GM03348 (cell line): ENCODE measurements around the gene ZDHHC4.

ENCODE experiments used
- DNase-seq: peaks from one replicate; pipeline ENCODE4 v3.0.0; 2012; ENCODE audit warnings: low spot score

Gene ZDHHC4

DNA sequence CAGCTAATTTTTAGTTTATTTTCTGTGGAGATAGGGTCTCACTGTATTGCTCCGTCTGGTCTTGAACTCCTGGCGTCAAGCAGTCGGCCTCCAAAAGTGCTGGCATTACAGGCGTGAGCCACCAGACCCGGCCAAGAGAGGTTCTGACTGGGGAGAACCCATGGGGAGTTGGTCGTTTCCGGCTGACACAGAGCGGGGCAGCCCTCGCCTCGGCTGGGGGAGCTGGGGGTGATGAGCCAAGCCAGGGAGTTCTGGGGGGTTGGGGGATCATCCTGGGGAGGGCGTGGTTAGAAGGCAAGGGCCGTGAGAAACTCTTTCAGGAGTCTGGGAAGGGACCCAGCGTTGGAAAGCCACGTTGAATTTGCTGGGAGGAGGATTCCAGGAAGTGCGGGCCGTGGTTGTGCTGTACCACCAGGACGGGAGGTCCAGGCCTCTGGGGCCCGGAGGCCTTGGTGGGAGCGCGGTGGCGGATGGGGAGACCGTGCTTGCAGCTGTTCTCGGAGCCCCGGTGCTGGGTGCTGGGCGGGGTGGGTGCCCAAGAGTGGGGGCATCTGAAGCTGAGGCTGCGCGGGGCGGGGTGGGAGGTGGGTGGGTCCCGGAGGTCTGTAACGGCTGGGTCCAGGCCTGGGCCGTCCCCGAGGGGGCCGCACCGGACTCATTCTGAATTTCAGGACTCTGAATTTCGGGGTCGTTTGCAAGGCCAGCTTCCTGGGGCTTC lies 29.8 kb downstream of the ZDHHC4 start:
- no peak for DNase-seq

DNA sequence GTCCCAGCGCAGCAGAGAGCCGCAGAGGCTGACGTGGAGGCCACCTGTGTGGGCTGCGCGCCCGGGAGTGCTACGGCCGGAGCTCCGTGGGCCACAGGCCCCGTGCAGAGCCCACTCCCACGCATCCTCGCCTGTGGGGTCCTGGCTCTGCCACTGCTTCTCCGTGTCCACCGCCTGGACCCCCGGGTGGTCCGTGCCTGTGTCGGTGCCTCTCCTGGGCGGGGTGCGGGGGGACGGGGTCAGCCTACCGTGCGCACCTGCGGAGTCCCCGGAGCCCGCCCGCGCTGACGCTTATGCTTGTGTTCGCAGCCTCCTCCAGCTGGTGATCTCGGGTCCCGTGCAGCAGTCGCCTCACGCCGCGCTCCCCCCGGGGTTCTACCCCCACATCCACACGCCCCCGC lies 30.4 kb downstream of the ZDHHC4 start:
- no peak for DNase-seq

DNA sequence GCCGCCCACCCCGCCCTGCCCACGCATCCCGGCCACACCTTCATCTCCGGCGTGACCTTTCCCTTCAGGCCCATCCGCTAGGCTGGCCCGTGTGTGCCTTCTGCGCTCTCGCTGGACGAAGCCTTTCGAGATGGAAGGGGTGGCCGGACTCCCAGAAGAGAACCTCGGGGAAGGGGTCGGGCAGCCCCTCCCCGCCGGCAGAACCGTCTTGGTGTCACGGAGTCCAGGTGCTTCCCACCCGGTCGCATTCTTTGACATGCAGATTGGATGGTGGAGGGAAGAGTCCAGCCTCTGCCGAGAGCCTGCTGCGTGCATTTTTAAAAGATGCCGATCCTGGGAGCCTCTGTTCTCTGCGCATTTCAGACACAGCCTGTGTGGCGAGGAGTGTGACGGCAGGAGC lies 30.8 kb downstream of the ZDHHC4 start:
- no peak for DNase-seq

DNA sequence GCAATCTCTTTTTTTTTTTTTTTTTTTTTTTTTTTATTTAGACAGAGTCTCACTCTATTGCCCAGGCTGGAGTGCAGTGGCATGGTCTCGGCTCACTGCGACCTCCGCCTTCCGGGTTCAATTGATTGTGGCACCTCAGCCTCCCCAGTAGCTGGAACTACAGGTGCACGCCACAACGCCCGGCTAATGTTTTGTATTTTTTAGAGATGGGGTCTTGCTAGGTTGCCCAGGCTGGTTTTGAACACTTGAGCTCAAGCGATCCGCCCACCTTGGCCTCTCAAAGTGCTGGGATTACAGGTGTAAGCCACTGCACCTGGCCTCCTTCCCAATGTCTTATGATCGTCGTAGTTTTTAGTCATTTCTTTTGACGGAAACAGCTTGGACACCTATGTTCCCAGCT lies 31.5 kb downstream of the ZDHHC4 start:
- no peak for DNase-seq

DNA sequence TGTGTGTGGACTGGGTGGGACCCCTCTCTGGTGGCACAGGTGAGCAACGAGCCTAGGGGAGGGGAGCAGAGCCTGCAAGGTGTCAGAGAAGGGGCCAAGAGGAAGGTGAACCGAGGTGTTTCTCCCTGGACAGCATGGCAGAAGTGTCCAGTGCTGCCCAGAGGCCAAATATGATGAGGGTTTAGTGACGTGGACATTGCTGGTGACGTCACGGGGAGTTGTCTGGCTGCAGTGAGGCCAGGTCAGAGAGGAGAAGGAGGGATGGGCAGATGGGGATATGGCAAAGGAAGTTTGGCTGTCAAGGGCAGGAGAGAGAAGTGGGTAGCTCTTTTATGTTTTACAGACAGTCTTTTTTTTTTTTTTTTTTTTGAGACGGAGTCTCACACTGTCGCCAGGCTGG lies 35.6 kb downstream of the ZDHHC4 start:
- DNase-seq = no peak

DNA sequence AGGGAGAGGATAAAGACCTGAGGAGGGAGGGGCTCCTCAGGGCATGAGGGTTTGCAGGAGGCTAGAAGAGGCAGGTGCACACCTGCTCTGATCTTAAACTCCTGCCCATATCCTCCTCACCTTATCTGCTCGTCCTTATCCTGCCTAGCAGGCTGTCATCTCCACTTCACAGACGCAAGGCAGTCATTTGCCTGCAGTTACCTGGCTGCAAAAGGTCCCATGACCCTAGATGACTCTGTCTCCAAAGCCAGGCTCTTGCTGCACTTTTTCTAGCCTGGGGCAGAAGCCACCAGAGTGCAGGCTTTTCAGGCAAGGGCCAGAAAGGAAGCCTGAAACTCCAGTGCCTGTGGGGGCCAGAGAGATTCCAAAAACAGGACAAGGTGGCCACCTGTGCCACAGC lies 36.5 kb downstream of the ZDHHC4 start:
- no peak for DNase-seq

DNA sequence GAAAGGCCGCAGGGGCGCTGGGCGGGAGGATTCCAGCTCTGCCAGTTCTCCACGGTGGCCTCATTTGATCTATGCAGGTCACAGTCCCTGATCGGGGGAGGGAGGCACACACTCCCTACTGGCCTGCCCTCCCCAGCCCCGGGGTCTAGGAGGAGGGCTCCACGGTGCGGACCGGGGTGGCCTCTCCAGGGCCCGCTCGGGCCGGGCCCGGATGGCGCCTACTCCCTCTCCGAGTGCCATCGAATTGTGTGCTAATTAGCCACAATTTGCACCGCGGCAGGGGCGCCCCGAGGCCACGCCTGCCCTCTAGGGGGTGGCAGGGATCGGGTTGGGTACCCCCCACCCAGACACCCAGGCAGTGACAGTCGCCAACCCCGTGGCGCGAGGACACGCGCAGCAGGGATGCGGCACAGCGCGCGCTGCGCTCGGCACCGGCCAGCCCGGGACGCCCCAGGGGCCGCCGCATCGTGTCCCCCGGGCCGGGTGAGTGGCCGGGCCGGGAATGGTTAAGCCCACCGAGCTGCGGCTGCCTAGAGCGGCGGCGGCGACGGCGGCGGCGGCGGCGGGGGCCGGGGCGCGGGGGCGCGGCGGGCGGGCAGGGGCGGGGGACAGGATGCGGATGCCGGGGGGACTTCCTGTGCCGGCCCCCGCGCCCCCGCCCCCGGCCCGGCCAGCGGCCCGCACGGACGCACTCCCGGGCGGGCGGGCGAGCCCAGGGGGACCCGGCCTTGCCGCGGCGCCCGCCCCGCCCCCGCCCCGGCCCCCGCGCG lies 37.9 kb downstream of the ZDHHC4 start, which contains the start of gene ZNF853:
Gene ZNF853 (plus strand): TSS at position 658 of the 770 bp plus-strand sequence. CDS start 565 bp downstream, outside the sequence.
- no peak for DNase-seq

DNA sequence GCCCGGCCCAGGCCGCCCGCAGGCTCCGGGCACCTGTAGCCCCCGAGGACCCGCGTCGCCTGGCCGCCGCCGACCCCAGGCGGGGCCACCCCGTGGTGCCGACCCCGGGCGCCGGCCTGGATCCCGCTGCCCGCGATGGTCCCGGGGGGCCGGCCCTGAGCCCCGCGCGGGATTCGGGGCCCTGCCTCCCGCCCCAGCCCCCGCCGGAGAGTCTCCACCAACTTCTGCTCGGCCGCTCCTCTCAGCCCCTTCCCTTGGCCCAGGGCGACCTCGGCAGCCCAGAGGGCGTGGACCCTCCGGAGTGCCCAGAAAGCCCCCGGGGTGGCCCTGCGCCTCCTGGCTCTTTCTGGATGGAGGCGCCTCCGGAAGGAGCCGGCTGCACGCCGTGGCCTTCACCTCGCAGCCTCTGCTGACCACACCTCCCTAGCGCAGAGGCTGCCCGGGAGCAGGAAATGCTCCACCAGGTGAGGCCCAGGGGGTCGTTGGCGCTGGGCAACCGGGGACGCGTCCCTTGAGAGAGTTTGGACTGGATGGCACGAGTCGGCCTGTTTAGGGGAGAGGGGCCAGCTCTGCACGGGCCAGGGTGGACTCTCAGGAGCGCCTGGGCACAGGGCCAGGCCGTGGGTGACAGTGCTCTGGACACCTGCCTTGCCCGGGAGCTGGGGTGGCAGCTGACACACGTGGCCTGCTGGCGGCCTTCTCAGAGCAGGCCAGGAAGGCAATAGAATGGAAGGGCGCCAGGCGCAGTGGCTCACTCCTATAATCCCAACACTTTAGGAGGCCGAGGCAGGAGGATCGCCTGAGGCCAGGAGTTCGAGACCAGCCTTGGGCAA lies 38.7 kb downstream of the ZDHHC4 start:
- no peak for DNase-seq

DNA sequence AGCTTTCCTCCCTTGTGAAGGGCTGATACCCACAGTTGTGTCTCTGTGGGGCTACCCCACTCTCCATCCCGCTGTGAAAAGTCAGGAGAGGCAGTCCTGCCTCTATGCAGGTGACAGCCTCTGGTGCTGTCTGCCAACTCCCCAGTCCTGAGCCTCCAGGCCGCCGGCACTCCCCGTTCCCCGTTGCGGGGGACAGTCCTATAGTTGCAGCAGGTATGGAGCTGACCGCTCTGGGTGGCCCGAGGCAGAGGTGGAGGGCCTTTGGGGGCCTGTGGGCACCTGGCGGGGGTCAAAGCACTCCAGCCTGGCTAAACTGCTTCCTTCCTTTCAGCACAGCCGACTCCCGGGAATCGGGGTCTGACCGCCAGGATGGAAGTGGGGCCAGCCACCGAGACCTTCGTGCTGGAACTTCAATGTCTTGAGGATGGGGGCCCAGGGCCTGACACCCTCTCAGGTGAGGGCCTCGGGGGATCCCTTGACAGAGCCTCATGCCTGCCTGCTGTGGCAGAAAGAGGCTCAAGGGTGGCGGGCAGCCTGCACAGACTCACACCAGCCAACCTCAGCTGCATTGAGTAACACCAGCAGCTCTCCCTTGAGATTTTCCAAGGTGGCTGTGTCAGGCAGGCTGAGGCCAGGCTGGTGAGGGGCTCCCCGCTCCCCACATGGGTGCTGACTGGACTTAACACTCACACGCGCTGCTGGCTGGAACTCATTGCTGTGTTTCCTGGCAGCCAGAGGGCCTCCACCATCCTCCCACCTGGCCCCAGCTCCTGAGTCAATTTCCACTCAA lies 39.8 kb downstream of the ZDHHC4 start:
- no peak for DNase-seq

DNA sequence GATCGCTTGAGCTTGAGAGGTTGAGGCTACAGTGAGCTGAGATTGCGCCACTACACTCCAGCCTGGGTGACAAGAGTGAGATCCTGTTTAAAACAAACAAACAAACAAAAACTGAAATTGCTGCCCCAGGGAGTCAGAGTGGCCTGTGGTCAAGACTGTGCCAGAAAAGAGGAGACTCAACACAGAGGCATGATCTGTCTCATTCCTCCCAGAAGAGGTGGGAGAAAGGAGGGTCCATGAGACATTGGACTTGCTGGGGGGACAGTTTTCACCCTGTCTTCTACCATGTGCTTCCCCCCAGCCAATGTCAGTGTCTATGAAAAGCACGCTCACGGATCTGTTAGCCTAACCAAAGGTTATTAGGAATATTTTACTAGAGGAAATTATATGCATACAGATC lies 41.4 kb downstream of the ZDHHC4 start:
- DNase-seq = no peak

DNA sequence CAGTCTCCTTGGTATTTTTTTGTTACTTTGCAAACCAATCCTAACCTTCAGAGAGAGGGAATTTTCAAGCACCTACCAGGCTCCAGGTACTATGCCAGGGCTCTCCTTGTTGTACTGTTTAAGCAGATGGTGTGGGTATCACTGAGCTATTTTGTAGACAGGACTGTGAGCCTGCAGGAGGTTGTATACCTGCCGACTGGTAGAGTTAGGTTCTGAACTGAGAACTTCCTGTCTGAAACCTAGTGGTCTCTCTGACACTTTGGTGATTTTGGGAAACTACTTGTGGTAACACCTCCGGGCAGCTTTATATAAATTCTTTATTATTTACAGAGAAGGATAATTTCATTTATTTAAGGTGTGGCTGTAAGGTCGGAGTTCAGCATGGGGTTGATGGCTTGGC lies 42.7 kb downstream of the ZDHHC4 start:
- no peak for DNase-seq

DNA sequence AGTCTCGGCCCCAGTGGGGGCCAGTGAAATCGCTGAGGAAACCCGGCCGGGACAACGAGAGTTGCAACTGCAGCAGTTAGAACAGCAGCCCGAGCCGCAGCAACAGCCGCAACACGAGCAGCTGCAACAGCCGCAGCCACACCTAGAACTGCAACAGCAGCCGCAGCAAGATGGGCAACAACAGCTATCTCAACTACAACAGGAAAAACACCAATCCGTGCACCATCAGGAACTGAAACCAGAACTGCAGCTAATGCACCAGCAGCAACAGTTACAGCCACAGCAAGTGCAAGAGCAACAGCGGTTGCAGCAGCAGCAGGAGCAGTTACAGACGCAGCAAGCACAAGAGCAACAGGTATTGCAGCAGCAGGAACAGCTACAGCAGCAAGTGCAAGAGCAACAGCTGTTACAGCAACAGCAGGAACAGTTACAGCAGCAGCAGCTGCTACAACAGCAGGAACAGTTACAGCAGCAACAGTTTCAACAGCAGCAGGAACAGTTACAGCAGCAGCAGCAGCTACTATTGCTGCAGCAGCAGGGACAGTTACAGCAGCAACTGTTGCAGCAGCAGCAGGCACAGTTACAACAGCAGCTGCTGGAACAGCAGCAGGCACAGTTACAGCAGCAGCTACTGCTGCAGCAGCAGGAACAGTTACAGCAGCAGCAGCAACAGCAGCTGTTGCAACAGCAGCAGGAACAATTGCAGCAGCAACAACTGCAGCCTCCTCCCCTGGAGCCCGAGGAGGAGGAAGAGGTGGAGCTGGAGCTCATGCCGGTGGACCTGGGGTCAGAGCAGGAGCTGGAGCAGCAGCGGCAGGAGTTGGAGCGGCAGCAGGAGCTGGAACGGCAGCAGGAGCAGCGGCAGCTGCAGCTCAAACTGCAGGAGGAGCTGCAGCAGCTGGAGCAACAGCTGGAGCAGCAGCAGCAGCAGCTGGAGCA lies 44.2 kb downstream of the ZDHHC4 start:
- no peak for DNase-seq

DNA sequence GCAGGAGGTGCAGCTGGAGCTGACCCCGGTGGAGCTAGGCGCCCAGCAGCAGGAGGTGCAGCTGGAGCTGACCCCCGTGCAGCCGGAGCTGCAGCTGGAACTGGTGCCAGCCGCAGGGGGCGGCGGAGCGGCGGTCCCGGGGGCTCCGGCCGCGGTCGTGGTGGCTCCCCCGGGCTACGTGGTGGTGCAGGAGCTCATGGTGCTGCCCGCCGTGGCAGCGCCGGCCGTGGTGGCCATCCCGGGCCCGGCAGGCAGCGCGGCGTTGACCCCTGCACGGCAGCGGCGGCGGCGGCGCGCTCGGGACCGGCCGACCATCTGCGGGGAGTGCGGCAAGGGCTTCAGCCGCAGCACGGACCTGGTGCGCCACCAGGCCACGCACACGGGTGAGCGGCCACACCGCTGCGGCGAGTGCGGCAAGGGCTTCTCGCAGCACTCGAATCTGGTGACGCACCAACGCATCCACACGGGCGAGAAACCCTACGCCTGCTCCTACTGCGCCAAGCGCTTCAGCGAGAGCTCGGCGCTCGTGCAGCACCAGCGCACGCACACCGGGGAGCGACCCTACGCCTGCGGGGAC lies 45.0 kb downstream of the ZDHHC4 start:
- no peak for DNase-seq

DNA sequence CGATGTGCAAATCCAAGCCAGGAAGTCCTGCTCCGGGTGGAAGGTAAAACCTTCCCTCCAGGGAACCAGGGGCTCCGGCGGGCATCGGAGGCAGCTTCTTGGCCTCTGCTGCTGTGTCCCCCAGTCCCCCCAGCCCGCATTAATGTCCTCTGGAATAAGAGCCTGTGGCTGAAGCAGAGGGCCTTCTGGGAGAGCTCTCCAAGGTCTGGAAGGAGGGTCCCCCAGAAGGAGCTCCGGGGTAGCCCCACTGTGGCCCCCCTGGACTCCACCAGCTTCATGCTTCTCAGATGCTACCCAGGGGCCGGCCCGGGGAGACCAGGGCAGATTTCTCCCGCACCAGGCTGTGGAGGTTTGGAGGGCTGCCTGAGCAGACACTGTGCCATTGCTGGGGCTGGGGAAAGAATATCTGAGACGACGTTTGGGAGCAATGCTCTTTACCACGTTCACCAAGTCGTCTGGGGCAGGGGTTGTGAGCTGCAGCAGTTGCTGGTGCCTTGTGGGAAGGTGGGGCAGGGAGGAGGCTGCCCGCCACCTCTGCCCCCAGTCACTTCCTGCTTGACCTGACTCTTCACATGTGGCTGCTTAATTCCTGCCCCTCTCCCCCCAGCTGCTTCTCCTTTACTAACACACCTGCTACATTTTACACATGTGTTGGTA lies 46.5 kb downstream of the ZDHHC4 start:
- no peak for DNase-seq

DNA sequence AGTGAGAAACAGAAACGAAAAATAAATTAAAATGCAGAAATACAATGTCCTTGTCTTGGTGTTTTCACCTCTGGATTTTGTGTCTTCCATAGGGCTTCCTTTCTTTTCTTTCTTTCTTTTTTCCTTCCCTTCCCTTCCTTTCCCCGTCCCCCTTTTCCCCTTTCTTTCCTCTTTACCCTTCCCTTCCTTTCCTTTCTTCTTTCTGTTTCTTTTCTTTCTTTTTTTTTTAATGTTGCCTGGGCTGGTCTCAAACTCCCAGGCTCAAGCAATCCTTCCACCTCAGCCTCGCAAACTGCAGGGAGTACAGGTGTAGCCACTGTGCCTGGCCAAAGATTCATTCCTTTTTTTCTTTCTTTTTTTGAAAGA lies 47.0 kb downstream of the ZDHHC4 start:
- DNase-seq = no peak

DNA sequence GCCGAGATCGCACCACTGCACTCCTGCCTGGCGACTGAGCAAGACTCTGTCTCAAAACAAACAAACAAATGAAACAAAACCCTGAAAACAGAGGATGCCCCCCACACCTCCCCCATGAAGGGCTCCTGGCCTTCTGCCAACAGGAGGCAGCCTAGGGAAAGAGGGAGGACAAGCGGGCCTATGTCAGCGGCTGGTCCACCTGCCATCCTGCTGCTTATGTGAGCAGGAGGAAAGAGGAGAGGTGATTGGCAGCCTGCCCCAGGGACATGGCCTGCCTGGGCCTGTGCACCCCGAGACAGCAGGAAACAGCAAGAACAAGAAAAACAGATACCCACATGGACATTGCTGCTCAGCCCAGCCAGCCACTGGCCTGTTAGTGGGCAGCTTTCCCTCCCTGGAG lies 50.8 kb downstream of the ZDHHC4 start:
- DNase-seq = no peak

DNA sequence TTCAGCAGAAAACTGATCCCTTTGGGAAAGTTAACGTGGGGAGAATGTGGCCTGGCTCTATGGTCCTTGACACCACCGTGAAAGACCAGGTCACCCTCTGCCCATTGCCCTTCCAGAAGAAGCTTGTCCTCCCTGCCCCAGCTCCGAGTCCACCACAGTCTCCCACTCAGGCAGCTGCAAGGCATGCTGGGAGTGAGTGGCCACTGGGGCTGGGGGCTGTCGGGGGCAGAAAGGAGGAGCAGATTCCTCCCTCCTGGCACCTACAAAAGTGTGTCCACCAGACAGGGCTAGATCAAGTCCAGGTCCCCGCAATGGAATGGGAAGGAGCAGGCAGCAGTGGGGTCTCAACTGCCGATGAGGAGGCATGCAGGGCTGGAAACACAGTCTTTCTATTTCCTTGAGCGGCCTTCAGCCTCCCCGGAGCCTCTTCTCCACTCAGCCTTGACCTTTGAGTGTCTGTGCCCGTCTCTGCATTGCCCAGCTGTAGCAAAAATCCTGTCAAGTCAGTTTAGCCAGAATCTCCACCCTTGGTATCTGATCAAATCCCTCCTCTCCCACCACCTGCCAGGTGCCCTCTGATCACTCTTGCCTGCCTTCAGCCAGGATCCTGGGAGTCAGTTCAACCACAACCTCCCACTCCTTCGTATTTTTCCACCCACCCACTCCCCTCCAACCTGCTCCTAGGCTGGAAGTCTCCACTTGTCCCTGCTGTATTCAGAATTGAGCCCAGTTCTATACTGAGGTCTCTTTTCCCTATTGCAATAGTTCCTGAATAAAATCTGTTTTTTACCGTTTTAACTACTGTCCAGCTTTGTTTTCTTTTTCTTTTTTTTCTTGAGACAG lies 53.0 kb downstream of the ZDHHC4 start:
- no peak for DNase-seq

DNA sequence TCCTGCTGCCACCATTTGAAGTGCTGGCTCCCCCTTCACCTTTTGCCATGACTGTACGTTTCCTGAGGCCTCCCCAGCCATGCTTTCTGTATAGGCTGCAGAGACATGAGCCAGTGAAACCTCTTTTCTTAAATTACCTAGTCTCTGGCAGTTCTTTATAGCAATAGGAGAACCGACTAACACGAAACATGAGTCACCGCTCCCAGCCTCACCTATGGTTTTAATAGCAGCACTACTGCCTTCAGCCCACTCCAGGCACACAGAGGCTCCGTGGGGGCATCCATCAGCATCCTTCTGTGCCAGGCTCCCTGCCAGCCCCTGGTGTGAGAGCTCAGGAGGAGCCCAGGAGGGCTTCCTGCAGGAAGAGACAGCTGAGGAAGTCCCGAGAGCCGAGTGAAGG lies 54.4 kb downstream of the ZDHHC4 start:
- DNase-seq = no peak

DNA sequence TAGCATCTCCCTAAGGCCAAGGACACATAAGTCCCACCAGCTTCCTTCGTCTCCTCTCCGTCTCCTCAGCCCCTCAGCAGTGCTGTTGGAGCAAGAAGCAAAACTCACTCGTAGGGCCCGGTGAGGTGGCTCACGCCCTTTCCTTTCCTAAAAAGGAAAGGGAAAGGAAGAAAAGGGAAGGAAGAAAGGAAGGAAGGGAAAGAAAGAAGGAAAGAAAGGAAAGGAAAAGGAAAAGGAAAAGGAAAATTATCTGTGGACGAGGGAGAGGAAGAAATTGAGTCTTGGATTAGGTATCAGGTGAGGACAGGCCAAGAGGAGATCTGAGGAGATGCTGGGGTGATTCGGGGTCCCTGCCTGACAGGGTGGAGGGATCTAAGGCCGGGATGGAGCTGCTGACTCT lies 56.8 kb downstream of the ZDHHC4 start:
- no peak for DNase-seq
